Natural killer cell (primary cell): ENCODE data around the gene SLC16A2. TPM values are rescaled to one million over a fixed set of nuclear protein-coding genes. Genes with fewer than 3 reads are reported as not detected.

Experiments used
- ATAC-seq, 3 donors: fragments of 150-1000 bp in 2 of 3; fragments of 200-7000 bp in 1 of 3; cut with Tn5 transposase; 1 replicate in 1 of 3; 2 replicates in 2 of 3; pipeline ENCODE4 v1.10.0; 2021; ENCODE audit warnings: mild to moderate bottlenecking in 2 of 3, moderate library complexity in 2 of 3
- DNase-seq, 2 donors: peaks; one replicate each; pipeline versions ENCODE4 v3.0.0 to v3.0.0-alpha.2; 2013 to 2021; ENCODE audit warnings: mixed read lengths in 1 of 2
- H3K27ac ChIP-seq: one replicate; pipeline ENCODE4 v1.5.1; 2013; ENCODE audit warnings: mild to moderate bottlenecking, low read length
- H3K27me3 ChIP-seq: one replicate; pipeline ENCODE4 v1.6.1; 2013; ENCODE audit warnings: low read length; ENCODE audit not compliant: control insufficient read depth, insufficient read depth
- H3K36me3 ChIP-seq: one replicate; pipeline ENCODE4 v1.6.1; 2013; ENCODE audit warnings: low read length; ENCODE audit not compliant: control insufficient read depth, insufficient read depth
- H3K4me1 ChIP-seq: one replicate; pipeline ENCODE4 v1.6.1; 2013; ENCODE audit warnings: low read length; ENCODE audit not compliant: control insufficient read depth, insufficient read depth
- H3K4me3 ChIP-seq: one replicate; pipeline ENCODE4 v1.5.1; 2013; ENCODE audit warnings: low read length
- H3K9me3 ChIP-seq: one replicate; pipeline ENCODE4 v1.6.1; 2013; ENCODE audit warnings: low read length; ENCODE audit not compliant: control insufficient read depth, insufficient read depth
- H3K27ac Mint-ChIP-seq, 2 donors: one replicate each; pipeline ENCODE4 v1.8.0; 2022; ENCODE audit warnings: mild to moderate bottlenecking in 2 of 2, mixed read lengths in 2 of 2, moderate library complexity in 1 of 2
- H3K27me3 Mint-ChIP-seq, 2 donors: one replicate each; pipeline ENCODE4 v1.8.0; 2022; ENCODE audit warnings: low read depth in 2 of 2, mixed read lengths in 2 of 2
- H3K36me3 Mint-ChIP-seq: one replicate; pipeline ENCODE4 v1.8.0; 2022; ENCODE audit warnings: mixed read lengths
- H3K4me1 Mint-ChIP-seq, 2 donors: one replicate each; pipeline ENCODE4 v1.8.0; 2022; ENCODE audit warnings: mixed read lengths in 2 of 2
- H3K4me3 Mint-ChIP-seq: one replicate; pipeline ENCODE4 v1.8.0; 2022; ENCODE audit warnings: mild to moderate bottlenecking, moderate library complexity, mixed read lengths
- H3K9me3 Mint-ChIP-seq, 2 donors: one replicate each; pipeline ENCODE4 v1.8.0; 2022; ENCODE audit warnings: mixed read lengths in 2 of 2
- WGBS: methylation state at CpG from one replicate; pipeline ENCODE4 v1.1.7; 2013; ENCODE audit warnings: missing lambda C conversion rate; ENCODE audit not compliant: insufficient coverage; 5-methylcytosine and 5-hydroxymethylcytosine counted together
- intact Hi-C: fragments of 100-400 bp; cut with micrococcal nuclease; formaldehyde crosslinking; loops from one replicate; pipeline ENCODE4 v1.14.2; 2022
- total RNA-seq, 4 donors: library from RNA; stranded (reverse); fragments of 120-200 nt in 1 of 4; gene quantifications; one replicate each; pipeline versions ENCODE4 v1.2.3 to v1.2.4, GENCODE V29; 2013 to 2022
- TF ChIP-seq, protein P1 (sequence below): fragments of 200-600 bp; IDR thresholded peaks from one replicate; pipeline ENCODE4 v1.8.0; 2022; ENCODE audit warnings: antibody characterized with exemption

Gene SLC16A2
- total RNA-seq, 3 donors from 2014 or later (not counting 1 experiment from before 2014, with no cell fraction given): not detected

DNA sequence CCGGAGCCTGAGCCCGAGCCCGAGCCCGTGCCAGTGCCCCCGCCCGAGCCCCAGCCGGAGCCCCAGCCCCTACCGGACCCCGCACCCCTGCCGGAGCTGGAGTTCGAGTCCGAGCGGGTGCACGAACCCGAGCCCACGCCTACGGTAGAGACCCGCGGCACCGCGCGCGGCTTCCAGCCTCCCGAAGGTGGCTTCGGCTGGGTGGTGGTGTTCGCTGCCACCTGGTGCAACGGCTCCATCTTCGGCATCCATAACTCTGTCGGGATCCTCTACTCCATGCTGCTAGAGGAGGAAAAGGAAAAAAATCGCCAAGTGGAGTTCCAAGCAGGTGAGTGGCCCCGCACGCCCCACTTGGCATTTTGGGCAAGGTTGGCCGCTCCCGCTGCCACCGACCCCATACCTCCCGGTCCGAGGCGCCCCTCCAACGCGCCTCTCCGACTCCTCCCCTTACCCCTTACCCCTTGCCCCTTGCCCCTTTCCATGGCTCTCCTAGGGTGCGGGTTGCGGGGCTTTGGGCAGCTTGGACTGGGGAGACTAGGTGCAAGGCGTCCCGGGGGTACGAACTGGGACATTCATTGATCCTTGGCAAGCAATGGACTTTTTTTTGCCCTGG lies 553 bp downstream of the SLC16A2 start:
- Histone ChIP-seq H3K27ac (no peak overlapping the region), H3K36me3 (no peaks in the 10 kb centered on the region), H3K4me3 (peak overlapping the region; percentile 31), H3K4me1 (peaks cover 35% of the 10 kb centered on the region), H3K27me3 (peaks cover 13% of the 10 kb centered on the region), H3K9me3 (no peaks in the 10 kb centered on the region)
- DNase-seq: peak in 1 of 2 donors; percentile 3
- peaks cover 0 to 27% of the 10 kb centered on the region in 2 donors for H3K4me1 Mint-ChIP-seq
- no peak overlapping the region for H3K27ac Mint-ChIP-seq
- no peaks in the 10 kb centered on the region for H3K9me3 Mint-ChIP-seq
- H3K27me3 Mint-ChIP-seq: peaks cover 24 to 39% of the 10 kb centered on the region in 2 donors
- H3K4me3 Mint-ChIP-seq: peak overlapping the region; percentile 72
- no peaks in the 10 kb centered on the region for H3K36me3 Mint-ChIP-seq
- WGBS: 2% methylated on average over 43 of the region's 46 CpGs
- ATAC-seq: no peak
- intact Hi-C loops: no loop called here
- TF ChIP-seq, protein P1, sequence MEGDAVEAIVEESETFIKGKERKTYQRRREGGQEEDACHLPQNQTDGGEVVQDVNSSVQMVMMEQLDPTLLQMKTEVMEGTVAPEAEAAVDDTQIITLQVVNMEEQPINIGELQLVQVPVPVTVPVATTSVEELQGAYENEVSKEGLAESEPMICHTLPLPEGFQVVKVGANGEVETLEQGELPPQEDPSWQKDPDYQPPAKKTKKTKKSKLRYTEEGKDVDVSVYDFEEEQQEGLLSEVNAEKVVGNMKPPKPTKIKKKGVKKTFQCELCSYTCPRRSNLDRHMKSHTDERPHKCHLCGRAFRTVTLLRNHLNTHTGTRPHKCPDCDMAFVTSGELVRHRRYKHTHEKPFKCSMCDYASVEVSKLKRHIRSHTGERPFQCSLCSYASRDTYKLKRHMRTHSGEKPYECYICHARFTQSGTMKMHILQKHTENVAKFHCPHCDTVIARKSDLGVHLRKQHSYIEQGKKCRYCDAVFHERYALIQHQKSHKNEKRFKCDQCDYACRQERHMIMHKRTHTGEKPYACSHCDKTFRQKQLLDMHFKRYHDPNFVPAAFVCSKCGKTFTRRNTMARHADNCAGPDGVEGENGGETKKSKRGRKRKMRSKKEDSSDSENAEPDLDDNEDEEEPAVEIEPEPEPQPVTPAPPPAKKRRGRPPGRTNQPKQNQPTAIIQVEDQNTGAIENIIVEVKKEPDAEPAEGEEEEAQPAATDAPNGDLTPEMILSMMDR: no peak

DNA sequence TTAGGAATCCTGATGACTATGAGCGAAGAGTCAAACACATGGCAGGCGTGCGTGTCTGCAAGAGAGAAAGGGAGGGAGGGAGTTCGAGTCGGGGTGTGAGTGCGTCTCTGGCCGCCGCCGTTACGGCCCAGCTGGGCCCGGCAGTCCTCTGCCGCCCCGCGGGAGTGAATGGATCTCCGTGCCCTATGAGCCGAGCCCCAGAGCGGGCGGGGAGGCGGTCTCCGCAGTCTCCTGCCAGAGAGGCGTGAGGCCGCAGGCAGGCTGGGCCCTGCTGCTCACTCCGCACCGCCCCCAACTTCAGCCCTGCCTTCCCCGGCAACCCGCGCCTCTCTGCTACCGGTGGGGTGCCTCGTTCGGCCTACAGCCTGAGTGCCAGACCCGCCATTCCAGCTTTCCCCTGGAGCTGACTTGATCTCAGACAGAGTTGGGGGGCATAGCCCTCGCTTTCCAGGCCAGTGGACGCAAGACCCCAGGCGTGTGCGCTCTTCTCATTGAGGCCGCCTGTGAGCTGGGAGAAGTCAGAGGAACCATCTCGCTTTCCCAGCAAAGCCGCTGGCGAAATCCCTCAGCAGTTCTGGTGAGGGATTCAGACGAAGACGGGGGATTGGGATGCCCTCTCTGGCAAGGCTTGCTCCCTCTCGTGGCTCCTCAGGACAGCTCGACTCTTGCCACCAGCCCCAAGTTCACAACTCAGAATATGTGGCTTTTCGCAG lies 1.4 kb downstream of the SLC16A2 start:
- Histone ChIP-seq H3K27ac (no peak overlapping the region), H3K4me3 (peak overlapping the region; percentile 5), H3K9me3 (no peaks in the 10 kb centered on the region), H3K4me1 (peaks cover 35% of the 10 kb centered on the region), H3K36me3 (no peaks in the 10 kb centered on the region), H3K27me3 (peaks cover 13% of the 10 kb centered on the region)
- TF ChIP-seq, protein P1: no peak
- Mint-ChIP-seq H3K27ac (no peak overlapping the region), H3K27me3 (peaks cover 19 to 38% of the 10 kb centered on the region in 2 donors), H3K36me3 (no peaks in the 10 kb centered on the region), H3K4me1 (peaks cover 0 to 27% of the 10 kb centered on the region in 2 donors), H3K9me3 (no peaks in the 10 kb centered on the region), H3K4me3 (peak overlapping the region; percentile 72)
- WGBS: 22% methylated on average over 44 of the region's 44 CpGs
- intact Hi-C loops: no loop called here
- DNase-seq (peak; percentile 15 to 18), ATAC-seq (peak; percentile 21 to 75 (median 69))

GRCh38 chrX:74423289-74423998 lies 2.2 kb downstream of the SLC16A2 start:
- H3K36me3 ChIP-seq: no peaks in the 10 kb centered on the region
- WGBS: 92% methylated on average over 5 of the region's 6 CpGs
- H3K4me1 Mint-ChIP-seq: peaks cover 0 to 27% of the 10 kb centered on the region in 2 donors
- H3K27ac Mint-ChIP-seq: no peak overlapping the region
- no peak overlapping the region for H3K4me3 ChIP-seq
- peaks cover 35% of the 10 kb centered on the region for H3K4me1 ChIP-seq
- H3K27ac ChIP-seq: no peak overlapping the region
- H3K4me3 Mint-ChIP-seq: no peak overlapping the region
- ATAC-seq (no peak), DNase-seq (no peak)
- H3K9me3 Mint-ChIP-seq: no peaks in the 10 kb centered on the region
- TF ChIP-seq, protein P1: no peak
- no peaks in the 10 kb centered on the region for H3K9me3 ChIP-seq
- no peaks in the 10 kb centered on the region for H3K36me3 Mint-ChIP-seq
- H3K27me3 Mint-ChIP-seq: peaks cover 22 to 38% of the 10 kb centered on the region in 2 donors
- H3K27me3 ChIP-seq: peaks cover 13% of the 10 kb centered on the region
- intact Hi-C loops: no loop called here
